Measurements from ENCODE around the gene LRRC45. TPM values are rescaled to one million over a fixed set of nuclear protein-coding genes. Genes with fewer than 3 reads are reported as not detected.

LRRC45 gene
- total RNA-seq, 1 experiment from 2014 or later, result 40.1 TPM

DNA sequence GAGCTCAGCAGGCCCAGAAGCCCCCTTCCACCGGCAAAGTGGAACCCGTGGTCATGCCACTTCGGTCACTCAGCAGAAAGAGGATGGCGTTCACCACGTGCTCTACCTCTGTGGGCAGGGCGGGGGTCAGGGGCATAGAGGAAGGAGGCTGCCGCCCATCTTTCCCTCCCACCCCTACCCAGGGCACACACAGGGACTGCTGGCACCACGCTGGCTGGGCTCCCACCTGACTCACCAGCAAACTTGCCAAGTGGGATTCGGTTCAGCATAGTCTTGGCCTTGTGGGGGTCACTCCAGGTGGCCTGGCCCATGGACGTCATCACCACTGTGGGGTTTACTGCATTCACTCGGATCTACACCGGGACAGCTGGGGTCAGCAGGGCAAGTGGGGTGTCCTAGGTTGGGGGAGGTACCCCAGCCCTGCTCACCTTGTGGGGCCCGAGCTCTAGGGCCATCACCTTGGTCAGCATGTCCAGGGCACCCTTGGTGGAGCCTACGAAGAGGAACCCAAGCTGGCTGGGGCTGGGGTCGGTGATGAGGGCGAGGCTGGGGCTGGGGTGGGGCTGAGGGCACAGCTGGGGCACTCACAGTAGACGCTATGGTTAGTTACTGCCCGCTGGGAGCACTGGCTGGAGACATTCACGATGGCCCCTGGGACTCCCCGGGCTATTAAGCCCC lies 13.0 kb downstream of the LRRC45 start (continued):
- TF ChIP-seq, protein P1, sequence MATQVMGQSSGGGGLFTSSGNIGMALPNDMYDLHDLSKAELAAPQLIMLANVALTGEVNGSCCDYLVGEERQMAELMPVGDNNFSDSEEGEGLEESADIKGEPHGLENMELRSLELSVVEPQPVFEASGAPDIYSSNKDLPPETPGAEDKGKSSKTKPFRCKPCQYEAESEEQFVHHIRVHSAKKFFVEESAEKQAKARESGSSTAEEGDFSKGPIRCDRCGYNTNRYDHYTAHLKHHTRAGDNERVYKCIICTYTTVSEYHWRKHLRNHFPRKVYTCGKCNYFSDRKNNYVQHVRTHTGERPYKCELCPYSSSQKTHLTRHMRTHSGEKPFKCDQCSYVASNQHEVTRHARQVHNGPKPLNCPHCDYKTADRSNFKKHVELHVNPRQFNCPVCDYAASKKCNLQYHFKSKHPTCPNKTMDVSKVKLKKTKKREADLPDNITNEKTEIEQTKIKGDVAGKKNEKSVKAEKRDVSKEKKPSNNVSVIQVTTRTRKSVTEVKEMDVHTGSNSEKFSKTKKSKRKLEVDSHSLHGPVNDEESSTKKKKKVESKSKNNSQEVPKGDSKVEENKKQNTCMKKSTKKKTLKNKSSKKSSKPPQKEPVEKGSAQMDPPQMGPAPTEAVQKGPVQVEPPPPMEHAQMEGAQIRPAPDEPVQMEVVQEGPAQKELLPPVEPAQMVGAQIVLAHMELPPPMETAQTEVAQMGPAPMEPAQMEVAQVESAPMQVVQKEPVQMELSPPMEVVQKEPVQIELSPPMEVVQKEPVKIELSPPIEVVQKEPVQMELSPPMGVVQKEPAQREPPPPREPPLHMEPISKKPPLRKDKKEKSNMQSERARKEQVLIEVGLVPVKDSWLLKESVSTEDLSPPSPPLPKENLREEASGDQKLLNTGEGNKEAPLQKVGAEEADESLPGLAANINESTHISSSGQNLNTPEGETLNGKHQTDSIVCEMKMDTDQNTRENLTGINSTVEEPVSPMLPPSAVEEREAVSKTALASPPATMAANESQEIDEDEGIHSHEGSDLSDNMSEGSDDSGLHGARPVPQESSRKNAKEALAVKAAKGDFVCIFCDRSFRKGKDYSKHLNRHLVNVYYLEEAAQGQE (IDR thresholded peaks at IDR 0.05; ENCODE audit: low read depth), result no peak
- TF ChIP-seq FOSL1 (IDR thresholded peaks at IDR 0.05; ENCODE audit: low read depth) (no peak), POLR2A (IDR thresholded peaks at IDR 0.05; ENCODE audit: borderline replicate concordance, extremely low read depth, insufficient read depth, insufficient read length) (no peak)

GRCh38 chr17:82036634-82037091 lies 13.6 kb downstream of the LRRC45 start:
- ATAC-seq, result no peak
- POLR2A ChIA-PET, result interaction anchor here (1.6 kb wide), 1 partner anchor 14 kb away, joined by 4 read pairs; the partner anchor contains the start of genes CENPX and LRRC45
- Histone ChIP-seq H3K27ac (ENCODE audit: low read depth, low read length) (peak overlapping the region; percentile 91), H3K27me3 (ENCODE audit: insufficient read depth, low read length) (no peaks in the 10 kb centered on the region), H3K4me3 (replicated peaks in 1 of 2; ENCODE audit: low read depth in 1 of 2, low read length in 2 of 2) (peak overlapping the region; percentile 92 to 93), H3K36me3 (ENCODE audit: control insufficient read depth in 1 of 2, insufficient read depth in 2 of 2, low read length in 2 of 2) (peaks cover 0 to 12% of the 10 kb centered on the region in 2 experiments; a peak in 1 of 4 replicates), H3K4me1 (ENCODE audit: control insufficient read depth in 1 of 2, insufficient read depth in 2 of 2, low read length in 2 of 2) (peaks cover 18 to 51% of the 10 kb centered on the region in 2 experiments), H3K4me2 (ENCODE audit: low read length) (peak overlapping the region; percentile 95), H4K20me1 (ENCODE audit: insufficient read depth) (no peaks in the 10 kb centered on the region), H3K9me2 (ENCODE audit: insufficient read depth) (no peaks in the 10 kb centered on the region), H3K9ac (ENCODE audit: low read length) (peak overlapping the region; percentile 94), H3K9me3 (ENCODE audit: control insufficient read depth in 1 of 2, insufficient read depth in 1 of 2, low read depth in 1 of 2, low read length in 2 of 2) (no peaks in the 10 kb centered on the region), H3K79me2 (ENCODE audit: insufficient read depth, low read length) (peaks cover 28% of the 10 kb centered on the region; the same call in 1 of the 2 replicates), H2AFZ (ENCODE audit: low read depth, low read length, poor library complexity, severe bottlenecking) (no peak overlapping the region)
- DNase-seq (ENCODE audit: low read depth, low spot score), result no peak
- RAD21 ChIA-PET (ENCODE audit: low non-redundant PET in 1 of 2, low total read pairs in 2 of 2, uncharacterized antibody in 2 of 2, unreplicated experiment in 2 of 2), result no interaction called here
- TF ChIP-seq ZNF274 (IDR thresholded peaks at IDR 0.05; ENCODE audit: low read depth, low read length) (no peak), SP1 (IDR thresholded peaks at IDR 0.05; ENCODE audit: low read depth) (no peak), JUND (IDR thresholded peaks at IDR 0.05) (no peak), SIN3A (IDR thresholded peaks at IDR 0.05; ENCODE audit: low read depth) (no peak), MAX (IDR thresholded peaks at IDR 0.05) (no peak)
- intact Hi-C loops (cut with micrococcal nuclease), result loop anchor here (2.0 to 10.0 kb wide), 3 partner anchors 62 to 378 kb away; partner anchors contain the start of genes FASN, HEXD and OGFOD3
- no TSS peak for BruUV-seq (replicated peaks)
- CTCF ChIA-PET, result interaction anchor here (1.6 to 4.8 kb wide), 2 partner anchors 15 to 69 kb away, joined by 11 to 57 read pairs; partner anchors contain the start of genes CENPX and LRRC45
